ENCODE measurements around the gene TET1.
"Not testable (repeated sequence)": the region's sequence is repeated elsewhere in the genome, so short reads cannot be mapped to it uniquely, and the experiment has no call there.

The TET1 gene

DNA sequence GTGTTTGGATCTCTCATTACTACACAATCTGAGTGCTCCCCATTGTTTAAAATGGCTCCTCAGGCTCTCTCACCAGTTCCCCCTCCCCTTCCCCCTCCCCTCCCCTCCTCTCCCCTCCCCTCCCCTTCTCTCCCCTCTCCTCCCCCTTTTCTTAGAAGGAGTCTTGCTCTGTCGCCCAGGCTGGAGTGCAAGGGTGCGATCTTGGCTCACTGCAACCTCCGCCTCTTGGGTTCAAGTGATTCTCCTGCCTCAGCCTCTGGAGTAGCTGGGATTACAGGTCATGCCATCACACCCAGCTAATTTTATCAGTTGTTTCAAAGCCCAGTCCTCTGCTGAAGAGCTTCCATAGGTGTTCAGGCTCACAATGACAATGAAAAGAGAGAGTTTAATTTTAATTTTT is 157.3 kb downstream of the TET1 start:
- no peak for DNase-seq

GRCh38 chr10:68720793-68721672 is 160.9 kb downstream of the TET1 start, which contains the start of gene CCAR1:
CCAR1 (plus strand) TSS chr10:68721239; CDS start chr10:68722505, 1,266 bp downstream.
- DNase-seq = peak; percentile 96

DNA sequence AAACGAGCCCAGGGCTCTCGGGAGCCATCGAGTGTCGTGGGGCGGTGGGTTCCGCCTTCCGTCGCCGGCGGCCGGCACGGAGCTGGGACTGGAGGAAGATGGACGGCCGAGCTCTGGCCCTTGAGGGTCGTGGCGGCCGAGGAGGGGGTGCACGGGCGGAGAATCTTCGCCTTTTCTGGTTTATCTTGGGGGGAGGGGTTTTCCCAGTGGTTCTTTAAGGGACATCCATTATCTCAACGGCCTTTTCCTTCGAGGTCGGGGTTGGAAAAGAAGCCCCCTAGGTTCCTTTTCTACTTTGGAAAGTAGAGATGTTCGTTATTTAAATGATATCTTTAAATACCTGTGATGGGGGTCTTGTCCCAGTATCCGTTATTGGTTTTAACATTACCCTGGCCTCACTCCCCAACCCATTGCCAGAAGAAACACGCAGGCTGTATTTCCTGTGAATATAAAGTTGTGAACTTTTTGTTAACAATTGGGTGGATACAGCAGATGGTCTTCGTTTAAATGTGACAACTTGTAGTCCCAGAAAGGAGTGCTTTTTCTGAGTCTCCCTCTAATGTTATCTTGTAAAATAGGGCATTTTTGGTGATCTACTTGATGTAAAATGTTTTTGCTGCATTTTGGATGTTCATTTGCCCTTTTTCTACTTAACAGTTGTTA is 161.7 kb downstream of the TET1 start:
- DNase-seq = no peak

DNA sequence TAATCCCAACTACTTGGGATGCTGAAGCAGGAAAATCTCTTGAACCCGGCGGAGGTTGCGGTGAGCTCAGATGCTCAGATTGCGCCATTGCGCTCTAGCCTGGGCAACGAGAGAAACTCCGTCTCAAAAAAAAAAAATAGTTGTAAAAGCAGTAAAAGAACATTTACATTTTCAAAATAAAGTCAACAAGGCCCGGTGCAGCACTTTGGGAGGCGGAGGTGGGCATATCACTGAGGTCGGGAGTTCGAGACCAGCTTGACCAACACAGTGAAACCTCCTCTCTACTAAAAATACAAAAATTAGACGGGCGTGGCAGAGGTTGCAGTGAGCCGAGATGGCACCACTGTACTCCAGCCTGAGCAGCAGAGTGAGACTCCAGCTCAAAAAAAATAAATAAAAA is 164.9 kb downstream of the TET1 start:
- no peak for DNase-seq

GRCh38 chr10:68727146-68727545 is 167.0 kb downstream of the TET1 start:
- no peak for DNase-seq

DNA sequence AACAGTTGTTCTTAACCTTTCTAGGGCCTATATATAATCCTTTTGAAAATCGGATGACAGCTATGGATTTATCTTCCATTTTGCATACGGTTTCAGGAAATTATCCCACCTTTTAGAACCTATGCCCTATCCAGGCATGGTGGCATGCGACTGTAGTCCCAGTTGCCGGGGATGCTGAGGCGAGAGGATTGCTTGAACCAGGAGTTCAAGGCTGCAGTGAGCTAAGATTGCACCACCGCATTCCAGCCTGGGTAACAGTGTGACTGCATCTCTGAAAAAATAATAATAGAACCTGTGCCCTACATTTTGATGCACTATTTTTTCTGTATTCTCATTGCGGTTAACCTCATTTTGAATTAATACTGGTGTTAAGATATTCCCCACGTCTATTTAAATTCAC is 172.5 kb downstream of the TET1 start:
- DNase-seq = no peak

DNA sequence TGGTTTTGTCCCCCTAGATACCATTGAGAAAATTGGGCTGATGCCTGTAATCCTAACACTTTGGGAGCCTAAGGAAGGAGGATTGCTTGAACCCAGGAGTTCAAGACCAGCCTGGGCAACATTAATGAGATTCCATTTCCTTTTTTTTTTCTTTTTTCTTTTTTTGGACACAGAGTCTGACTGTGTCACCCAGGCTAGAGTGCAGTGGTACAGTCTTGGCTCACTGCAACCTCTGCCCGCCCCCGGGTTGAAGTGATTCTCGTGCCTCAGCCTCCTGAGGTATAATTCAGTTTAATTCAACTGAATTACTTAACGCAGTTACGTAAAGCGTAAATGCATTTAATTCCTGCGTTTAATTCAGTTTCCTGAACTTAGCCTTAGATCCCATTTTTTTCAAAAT is 174.2 kb downstream of the TET1 start:
- no peak for DNase-seq

- DNase-seq = no peak
These were observed 175.0 kb downstream of the TET1 start for GRCh38 chr10:68735119-68735518.

- not testable (repeated sequence) for DNase-seq
These were observed 175.6 kb downstream of the TET1 start for GRCh38 chr10:68735739-68736138.

DNA sequence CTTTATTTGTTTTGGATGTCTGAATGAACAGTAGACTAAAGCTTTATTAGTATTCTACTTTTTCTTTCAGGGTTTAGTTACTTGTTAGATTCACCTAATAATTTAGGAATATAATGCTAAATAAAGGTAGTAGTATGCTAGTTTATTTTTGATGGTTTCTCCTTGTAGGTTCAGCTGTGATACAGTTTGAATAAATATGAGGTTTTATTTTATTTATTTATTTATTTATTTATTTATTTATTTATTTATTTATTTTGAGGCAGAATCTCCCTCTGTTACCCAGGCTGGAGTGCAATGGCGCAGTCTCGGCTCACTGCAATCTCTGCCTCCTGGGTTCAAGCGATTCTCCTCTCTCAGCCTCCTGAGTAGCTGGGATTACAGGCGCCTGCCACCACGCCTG is 180.5 kb downstream of the TET1 start:
- DNase-seq = not testable (repeated sequence)

DNA sequence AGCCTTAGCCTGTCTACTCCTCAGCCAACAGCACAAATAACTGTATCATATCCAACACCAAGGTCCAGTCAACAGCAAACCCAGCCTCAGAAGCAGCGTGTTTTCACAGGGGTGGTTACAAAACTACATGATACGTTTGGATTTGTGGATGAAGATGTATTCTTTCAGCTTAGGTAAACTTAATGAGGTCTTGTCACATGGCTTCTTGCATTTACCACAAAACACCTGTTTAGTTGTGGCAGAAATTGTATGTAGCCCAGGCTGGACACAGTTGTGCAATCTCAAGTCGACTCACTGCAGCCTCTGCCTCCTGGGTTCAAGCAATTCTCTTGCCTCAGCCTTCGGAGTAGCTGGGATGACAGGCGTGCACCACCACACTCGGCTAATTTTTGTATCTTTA is 182.3 kb downstream of the TET1 start:
- no peak for DNase-seq

Data from T1000 (cell line).